ENCODE results near the gene RND2. TPM values are rescaled to one million over a fixed set of nuclear protein-coding genes. Genes with fewer than 3 reads are reported as not detected.
"Not testable (repeated sequence)": the region's sequence is repeated elsewhere in the genome, so short reads cannot be mapped to it uniquely, and the experiment has no call there.

The RND2 gene, protein sequence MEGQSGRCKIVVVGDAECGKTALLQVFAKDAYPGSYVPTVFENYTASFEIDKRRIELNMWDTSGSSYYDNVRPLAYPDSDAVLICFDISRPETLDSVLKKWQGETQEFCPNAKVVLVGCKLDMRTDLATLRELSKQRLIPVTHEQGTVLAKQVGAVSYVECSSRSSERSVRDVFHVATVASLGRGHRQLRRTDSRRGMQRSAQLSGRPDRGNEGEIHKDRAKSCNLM
- total RNA-seq (10 to 100 TPM; 15.7 to 33.1 TPM), polyA plus RNA-seq (ENCODE audit: insufficient read depth, low read depth, low replicate concordance) (48.7 TPM)
- long read RNA-seq, donor 1, full-length matches to known transcripts: 6 of 6 reads
- long read RNA-seq, donor 1, partial matches to known transcripts: 0 of 6 reads
- long read RNA-seq, donor 1, other reads (novel, unspliced or antisense): 0 of 6 reads
- long read RNA-seq, donor 2, full-length matches to known transcripts: 7 of 7 reads
- long read RNA-seq, donor 2, partial matches to known transcripts: 0 of 7 reads
- long read RNA-seq, donor 2, other reads (novel, unspliced or antisense): 0 of 7 reads

DNA sequence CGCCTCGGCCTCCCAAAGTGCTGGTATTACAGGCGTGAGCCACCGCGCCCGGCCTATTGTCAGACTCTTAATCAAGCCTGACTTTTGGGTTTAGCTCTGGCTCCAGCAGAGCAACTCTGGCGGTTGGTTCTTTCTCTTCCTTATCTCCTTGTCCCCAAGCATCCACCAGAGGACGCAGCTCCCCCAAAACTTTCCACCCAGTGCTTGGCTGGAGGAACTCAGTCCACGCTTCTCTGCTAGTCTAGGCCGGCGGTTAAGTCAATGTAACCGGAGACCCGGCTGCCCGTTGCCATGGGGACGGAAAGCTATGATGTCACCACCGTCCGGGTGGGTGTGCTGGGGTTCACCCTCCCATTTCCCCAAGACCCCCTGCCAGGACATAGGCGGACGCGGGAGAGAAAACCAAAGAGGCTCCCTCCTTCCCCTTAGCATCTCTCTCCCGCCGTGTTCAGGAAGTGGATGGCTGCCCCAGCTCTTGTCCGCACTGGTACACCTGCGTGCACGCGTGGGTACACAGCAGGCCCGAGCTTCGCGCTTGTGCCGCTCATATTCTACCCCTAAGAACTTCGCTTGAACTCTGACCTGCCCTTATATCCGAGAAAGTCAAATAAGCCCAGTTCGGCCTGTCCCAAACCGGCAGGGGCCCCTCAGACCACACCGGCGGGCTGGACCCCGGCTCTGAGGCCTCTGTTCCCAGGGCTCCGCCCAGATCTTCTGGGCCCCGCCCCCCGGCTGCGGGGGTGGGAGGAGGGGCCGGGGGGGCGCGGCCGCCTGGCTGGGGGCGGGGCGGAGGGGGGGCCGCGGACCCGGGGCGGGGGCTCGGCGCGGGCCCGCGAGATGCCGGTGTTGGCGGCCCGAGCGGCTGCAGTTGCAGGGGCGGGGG, at the start of gene RND2:
Gene RND2 (plus strand): TSS at position 825 of the 883 bp plus-strand sequence. CDS start 117 bp downstream, outside the sequence.
- no peaks in the 10 kb centered on the region for H3K9me3 ChIP-seq
- H3K4me1 ChIP-seq: peaks cover 14% of the 10 kb centered on the region
- WGBS, 2 donors: 0% methylated on average over 24 to 37 of the region's 61 CpGs
- peak within 1 kb of the TSS; percentile 56 to 67 for H3K4me3 ChIP-seq
- H3K27ac ChIP-seq: peak within 1 kb of the TSS; percentile 21 to 82
- intact Hi-C loops (cut with DNase I; ENCODE audit: low total_unique reads): no loop called here
- peak; percentile 94 for DNase-seq
- H3K36me3 ChIP-seq (ENCODE audit: low read depth, missing control alignments): no peaks in the 10 kb centered on the region
- TF ChIP-seq POLR2A (IDR thresholded peaks at IDR 0.05): no peak
- TF ChIP-seq CTCF (IDR thresholded peaks at IDR 0.05): peak; percentile 64 to 86 (median 76)
- H3K27me3 ChIP-seq: no peaks in the 10 kb centered on the region

DNA sequence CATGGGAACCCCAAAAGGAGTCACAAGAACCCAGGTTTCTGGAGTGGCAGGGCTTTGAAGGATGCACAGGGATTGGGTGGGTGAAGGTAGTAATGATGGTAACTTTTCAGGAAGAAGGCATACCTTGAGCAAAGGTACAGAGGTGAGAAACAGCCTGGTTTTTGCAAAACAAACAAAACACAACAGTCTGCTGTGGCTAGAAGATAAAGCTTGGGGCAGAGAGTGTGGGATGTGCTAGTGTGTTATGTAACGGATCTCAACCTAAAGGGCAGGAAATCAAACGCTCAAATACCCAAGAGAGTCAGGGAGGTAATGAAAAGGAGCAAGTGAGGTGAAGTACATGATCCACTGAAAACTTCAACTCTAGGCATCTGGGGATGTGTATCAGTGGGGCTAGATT, 49.8 kb upstream of the RND2 start:
- intact Hi-C loops (cut with DNase I; ENCODE audit: low total_unique reads): no loop called here
- 45 to 54% methylated on average over 2 of the region's 2 CpGs for WGBS, 2 donors

DNA sequence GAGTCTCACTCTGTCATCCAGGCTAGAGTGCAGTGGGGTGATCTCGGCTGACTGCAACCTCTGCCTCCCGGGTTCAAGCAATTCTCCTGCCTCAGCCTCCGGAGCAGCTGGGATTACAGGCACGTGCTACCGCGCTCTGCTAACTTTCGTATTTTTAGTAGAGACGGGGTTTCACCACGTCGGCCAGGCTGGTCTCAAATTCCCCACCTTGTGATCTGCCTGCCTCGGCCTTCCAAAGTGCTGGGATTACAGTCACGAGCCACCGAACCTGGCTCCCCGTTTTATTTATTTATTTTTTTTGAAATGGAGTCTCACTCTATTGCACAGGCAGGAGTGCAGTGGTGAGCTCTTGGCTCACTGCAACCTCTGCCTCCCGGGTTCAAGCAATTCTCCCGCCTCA, 49.3 kb upstream of the RND2 start:
- DNase-seq; H3K36me3 ChIP-seq (ENCODE audit: low read depth, missing control alignments); intact Hi-C loops (cut with DNase I; ENCODE audit: low total_unique reads); H3K4me1 ChIP-seq; H3K27me3 ChIP-seq; H3K4me3 ChIP-seq; H3K9me3 ChIP-seq; H3K27ac ChIP-seq: not testable (repeated sequence)
- 87 to 97% methylated on average over 16 of the region's 16 CpGs for WGBS, 2 donors

More for the DNA sequence above, 49.8 kb upstream of the RND2 start:
- Histone ChIP-seq H3K4me3 (no peak overlapping the region), H3K4me1 (peaks cover 5% of the 10 kb centered on the region), H3K27ac (no peak overlapping the region), H3K36me3 (ENCODE audit: low read depth, missing control alignments) (no peaks in the 10 kb centered on the region), H3K9me3 (no peaks in the 10 kb centered on the region), H3K27me3 (no peaks in the 10 kb centered on the region)
- DNase-seq: no peak
- TF ChIP-seq POLR2A (IDR thresholded peaks at IDR 0.05): no peak
- TF ChIP-seq CTCF (IDR thresholded peaks at IDR 0.05): no peak

DNA sequence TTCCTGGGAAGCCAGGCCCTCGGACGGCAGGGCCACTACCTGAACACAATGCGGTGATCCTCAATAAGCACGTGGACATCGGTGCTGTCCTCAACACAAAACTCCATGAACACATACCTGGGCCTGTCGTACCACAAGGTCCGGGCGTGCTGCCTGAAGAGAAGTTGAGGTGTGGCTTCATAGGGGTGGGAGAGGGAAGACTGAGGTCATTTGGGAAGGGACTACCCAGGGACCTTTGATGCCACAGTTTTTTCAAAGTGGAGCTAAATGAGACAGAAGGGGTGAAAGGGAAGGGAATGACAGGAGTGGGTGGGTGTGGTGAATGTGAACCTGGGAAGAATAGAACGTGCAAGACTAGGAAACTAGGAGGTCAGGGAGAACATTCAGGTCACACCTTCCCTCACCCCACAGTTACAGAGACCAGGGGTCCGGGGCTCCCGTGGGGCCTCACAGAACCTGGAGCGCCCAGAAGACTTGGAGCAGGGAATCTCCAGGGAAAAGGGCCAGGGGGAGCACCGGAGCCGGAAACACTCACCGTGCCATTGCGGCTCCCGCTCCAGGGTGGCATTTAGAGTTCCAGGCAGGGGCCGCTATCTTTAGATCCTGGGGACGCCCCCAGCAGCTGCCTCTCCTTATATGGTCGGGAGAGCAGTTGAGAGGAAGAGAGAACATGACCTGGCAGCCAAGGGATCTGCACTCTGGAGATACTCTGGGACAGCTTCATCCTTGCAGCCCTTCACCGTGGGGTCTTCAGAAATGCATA, 45.3 kb upstream of the RND2 start, which contains the start of gene PTGES3L:
Gene PTGES3L (minus strand): TSS at position 570 of the 763 bp plus-strand sequence. CDS start 27 bp downstream, at position 543.
- H3K4me1 ChIP-seq: peaks cover 11% of the 10 kb centered on the region
- H3K9me3 ChIP-seq: no peaks in the 10 kb centered on the region
- peak; percentile 43 for DNase-seq
- peak within 1 kb of the TSS; percentile 78 to 96 for H3K4me3 ChIP-seq
- WGBS, 2 donors: 27 to 29% methylated on average over 21 of the region's 21 CpGs
- no peak for TF ChIP-seq CTCF (IDR thresholded peaks at IDR 0.05)
- TF ChIP-seq POLR2A (IDR thresholded peaks at IDR 0.05): no peak
- peak within 1 kb of the TSS; percentile 37 to 87 for H3K27ac ChIP-seq
- H3K27me3 ChIP-seq: no peaks in the 10 kb centered on the region
- intact Hi-C loops (cut with DNase I; ENCODE audit: low total_unique reads): no loop called here
- H3K36me3 ChIP-seq (ENCODE audit: low read depth, missing control alignments): no peaks in the 10 kb centered on the region

Data from testis (tissue), 5 donors.